GM12874 (cell line): ENCODE data around the gene PCDHGA1.

Experiments
- TF ChIP-seq, protein P1 (sequence below): IDR thresholded peaks from 2 replicates; pipeline ENCODE4 v1.5.1; 2011; ENCODE audit warnings: low read depth, mild to moderate bottlenecking, control low read depth, low read length, moderate library complexity; ENCODE audit not compliant: insufficient read depth

Gene PCDHGA1

GRCh38 chr5:141320225-141321169 lies 9.8 kb upstream of the PCDHGA1 start, which contains the start of gene TAF7:
Gene TAF7, minus strand, starts transcription at chr5:141320784. Its CDS starts 740 bp downstream, at chr5:141320044.
- TF ChIP-seq, protein P1, sequence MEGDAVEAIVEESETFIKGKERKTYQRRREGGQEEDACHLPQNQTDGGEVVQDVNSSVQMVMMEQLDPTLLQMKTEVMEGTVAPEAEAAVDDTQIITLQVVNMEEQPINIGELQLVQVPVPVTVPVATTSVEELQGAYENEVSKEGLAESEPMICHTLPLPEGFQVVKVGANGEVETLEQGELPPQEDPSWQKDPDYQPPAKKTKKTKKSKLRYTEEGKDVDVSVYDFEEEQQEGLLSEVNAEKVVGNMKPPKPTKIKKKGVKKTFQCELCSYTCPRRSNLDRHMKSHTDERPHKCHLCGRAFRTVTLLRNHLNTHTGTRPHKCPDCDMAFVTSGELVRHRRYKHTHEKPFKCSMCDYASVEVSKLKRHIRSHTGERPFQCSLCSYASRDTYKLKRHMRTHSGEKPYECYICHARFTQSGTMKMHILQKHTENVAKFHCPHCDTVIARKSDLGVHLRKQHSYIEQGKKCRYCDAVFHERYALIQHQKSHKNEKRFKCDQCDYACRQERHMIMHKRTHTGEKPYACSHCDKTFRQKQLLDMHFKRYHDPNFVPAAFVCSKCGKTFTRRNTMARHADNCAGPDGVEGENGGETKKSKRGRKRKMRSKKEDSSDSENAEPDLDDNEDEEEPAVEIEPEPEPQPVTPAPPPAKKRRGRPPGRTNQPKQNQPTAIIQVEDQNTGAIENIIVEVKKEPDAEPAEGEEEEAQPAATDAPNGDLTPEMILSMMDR = peak; percentile 80

- TF ChIP-seq, protein P1 = no peak
Observed at GRCh38 chr5:141322261-141322660, 8.1 kb upstream of the PCDHGA1 start.

DNA sequence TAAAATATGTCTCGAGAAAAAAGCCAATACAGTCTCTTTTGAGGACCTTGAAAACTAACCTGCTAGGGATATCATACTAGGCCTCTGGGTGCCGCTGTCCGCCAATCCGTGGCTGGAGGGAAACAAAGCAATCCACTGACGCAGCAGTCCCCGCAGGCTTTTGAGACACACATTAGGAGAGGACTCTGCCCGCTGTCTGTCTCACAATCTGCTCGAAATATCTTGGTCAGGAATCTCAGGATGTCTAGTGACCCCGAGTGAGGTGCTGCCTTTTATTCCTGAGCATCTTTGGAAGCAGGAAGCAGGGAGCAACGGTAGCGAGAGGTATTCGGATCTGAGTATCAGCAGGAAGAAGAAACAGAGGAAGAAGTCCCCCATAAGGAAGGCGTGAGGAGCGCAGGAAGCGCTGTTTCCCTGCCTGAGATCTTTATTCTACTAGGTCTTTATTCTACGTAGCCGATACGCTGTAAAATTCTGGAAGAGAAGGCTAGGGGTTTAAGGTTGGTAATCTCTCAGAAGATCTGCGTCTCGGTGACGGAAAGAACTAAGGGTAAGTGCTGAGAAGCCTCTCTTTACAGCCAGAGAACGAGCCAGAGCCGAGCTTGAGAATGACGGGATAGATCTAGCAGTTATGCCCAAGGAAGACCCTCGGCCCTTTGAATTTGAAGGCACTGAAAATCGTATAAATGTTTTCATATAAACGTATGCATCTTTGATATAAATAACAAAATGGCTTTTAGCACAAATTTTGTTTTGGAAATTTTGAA lies 4.0 kb upstream of the PCDHGA1 start:
- TF ChIP-seq, protein P1 = peak; percentile 63; the same call in 1 of the 2 replicates

DNA sequence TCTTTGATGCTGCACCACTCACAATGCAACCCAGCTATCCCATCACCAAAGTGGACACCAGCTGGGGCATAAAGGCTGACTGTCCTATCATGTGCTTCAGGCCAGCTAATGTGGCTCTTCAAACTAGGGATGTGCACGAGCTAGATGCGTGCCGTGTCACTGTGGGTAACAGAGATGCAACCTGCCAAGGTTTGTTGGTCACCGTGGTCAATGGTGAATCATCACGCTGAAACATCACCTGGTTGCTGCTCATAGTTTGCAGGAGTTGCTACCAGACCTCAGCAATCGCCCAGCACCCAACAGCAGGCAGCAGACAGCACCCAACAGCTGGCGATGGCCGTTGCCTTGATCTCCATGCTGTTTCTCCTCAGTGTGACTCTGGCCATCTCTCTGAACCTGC lies 2.1 kb upstream of the PCDHGA1 start:
- TF ChIP-seq, protein P1 = no peak

DNA sequence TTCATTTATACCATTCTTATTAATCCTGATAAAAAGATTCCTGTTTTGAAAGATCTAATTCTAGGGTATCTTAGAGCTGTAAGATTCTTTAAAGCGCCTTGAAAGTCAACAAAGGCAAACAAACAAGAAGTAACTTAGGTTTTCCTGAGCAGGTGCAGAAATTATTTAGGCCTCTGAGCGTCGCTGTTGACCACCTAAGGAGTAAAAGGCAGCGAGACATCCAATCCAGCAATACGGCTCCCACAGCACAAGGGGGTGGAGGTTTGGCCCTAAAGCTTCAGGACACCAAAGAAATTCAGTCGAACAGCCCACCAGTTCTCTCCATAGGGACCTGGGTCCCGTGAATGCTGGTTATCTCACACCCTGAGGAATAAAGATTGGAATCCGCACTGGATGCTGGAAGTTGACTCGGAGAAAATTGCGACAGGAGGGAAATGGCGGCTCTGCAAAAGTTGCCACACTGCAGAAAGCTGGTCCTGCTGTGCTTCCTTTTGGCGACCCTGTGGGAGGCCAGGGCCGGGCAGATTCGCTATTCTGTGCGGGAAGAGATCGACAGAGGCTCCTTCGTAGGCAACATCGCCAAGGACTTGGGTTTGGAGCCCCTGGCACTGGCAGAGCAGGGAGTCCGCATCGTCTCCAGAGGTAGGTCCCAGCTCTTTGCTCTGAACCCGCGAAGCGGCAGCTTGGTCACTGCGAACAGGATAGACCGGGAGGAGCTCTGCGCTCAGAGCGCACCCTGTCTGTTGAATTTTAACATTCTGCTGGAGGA lies 8.4 kb downstream of the PCDHGA1 start, which contains the start of gene PCDHGA2:
Gene PCDHGA2, plus strand, starts transcription at position 223 of the 769 bp plus-strand sequence.
- TF ChIP-seq, protein P1 = peak; percentile 62

GRCh38 chr5:141342773-141343172 lies 12.5 kb downstream of the PCDHGA1 start:
- TF ChIP-seq, protein P1 = no peak
